Mucosa of rectum (tissue), 2 donors: ENCODE data around the gene NEB.

Source experiments
- H3K27ac ChIP-seq, 2 donors: one replicate each; pipeline ENCODE4 v1.7.0; 2013; ENCODE audit warnings: inconsistent platforms in 2 of 2, low read depth in 2 of 2, low read length in 2 of 2
- H3K27me3 ChIP-seq, 2 donors: one replicate each; pipeline ENCODE4 v1.7.0; 2013; ENCODE audit warnings: low read length in 2 of 2; ENCODE audit not compliant: control insufficient read depth in 2 of 2, insufficient read depth in 2 of 2
- H3K36me3 ChIP-seq, 2 donors: one replicate each; pipeline ENCODE4 v1.7.0; 2013; ENCODE audit warnings: low read length in 2 of 2; ENCODE audit not compliant: control insufficient read depth in 2 of 2, insufficient read depth in 2 of 2
- H3K4me1 ChIP-seq, 2 donors: one replicate each; pipeline ENCODE4 v1.7.0; 2013; ENCODE audit warnings: low read length in 2 of 2, mild to moderate bottlenecking in 1 of 2; ENCODE audit not compliant: control insufficient read depth in 2 of 2, insufficient read depth in 2 of 2
- H3K4me3 ChIP-seq, 2 donors: one replicate each; pipeline ENCODE4 v1.7.0; 2013; ENCODE audit warnings: low read length in 2 of 2
- H3K9ac ChIP-seq, 2 donors: one replicate each; pipeline ENCODE4 v1.7.0; 2013; ENCODE audit warnings: low read length in 2 of 2, low read depth in 1 of 2, mild to moderate bottlenecking in 1 of 2
- H3K9me3 ChIP-seq, 2 donors: one replicate each; pipeline ENCODE4 v1.7.0; 2013; ENCODE audit warnings: low read length in 2 of 2; ENCODE audit not compliant: control insufficient read depth in 2 of 2
- donor health status: healthy.
- donor health status: Normal muscosa, but diverticular disease.

NEB gene

GRCh38 chr2:151498178-151498577, 236.1 kb downstream of the NEB start:
- Histone ChIP-seq H3K4me1 (no peaks in the 10 kb centered on the region), H3K36me3 (no peaks in the 10 kb centered on the region)

GRCh38 chr2:151491496-151491895, 242.8 kb downstream of the NEB start:
- Histone ChIP-seq H3K36me3 (no peaks in the 10 kb centered on the region), H3K27me3 (no peaks in the 10 kb centered on the region), H3K9ac (no peak overlapping the region), H3K27ac (no peak overlapping the region), H3K9me3 (no peaks in the 10 kb centered on the region), H3K4me1 (no peaks in the 10 kb centered on the region), H3K4me3 (no peak overlapping the region)

More at GRCh38 chr2:151498178-151498577, 236.1 kb downstream of the NEB start:
- Histone ChIP-seq H3K27ac (no peak overlapping the region), H3K9ac (no peak overlapping the region), H3K27me3 (no peaks in the 10 kb centered on the region), H3K9me3 (no peaks in the 10 kb centered on the region), H3K4me3 (no peak overlapping the region)

- no peaks in the 10 kb centered on the region for H3K36me3 ChIP-seq
- no peak overlapping the region for H3K27ac ChIP-seq
- H3K9me3 ChIP-seq, result no peaks in the 10 kb centered on the region
- H3K4me3 ChIP-seq, result no peak overlapping the region
- H3K4me1 ChIP-seq, result no peaks in the 10 kb centered on the region
- no peaks in the 10 kb centered on the region for H3K27me3 ChIP-seq
- H3K9ac ChIP-seq, result no peak overlapping the region
These were observed 244.0 kb downstream of the NEB start for GRCh38 chr2:151490276-151490675.

- no peaks in the 10 kb centered on the region for H3K27me3 ChIP-seq
- no peak overlapping the region for H3K9ac ChIP-seq
- no peaks in the 10 kb centered on the region for H3K4me1 ChIP-seq
- no peak overlapping the region for H3K4me3 ChIP-seq
- no peak overlapping the region for H3K27ac ChIP-seq
- H3K9me3 ChIP-seq, result no peaks in the 10 kb centered on the region
- H3K36me3 ChIP-seq, result peaks cover 6 to 8% of the 10 kb centered on the region in 2 donors
These were observed 248.2 kb downstream of the NEB start for GRCh38 chr2:151486053-151486452.

GRCh38 chr2:151484100-151484499, 250.2 kb downstream of the NEB start:
- Histone ChIP-seq H3K9me3 (no peaks in the 10 kb centered on the region), H3K27ac (no peak overlapping the region), H3K27me3 (no peaks in the 10 kb centered on the region), H3K4me3 (no peak overlapping the region), H3K9ac (no peak overlapping the region), H3K36me3 (peaks cover 7 to 8% of the 10 kb centered on the region in 2 donors), H3K4me1 (no peaks in the 10 kb centered on the region)

- Histone ChIP-seq H3K36me3 (peaks cover 7 to 8% of the 10 kb centered on the region in 2 donors), H3K9me3 (no peaks in the 10 kb centered on the region), H3K4me1 (no peaks in the 10 kb centered on the region), H3K4me3 (no peak overlapping the region), H3K27ac (no peak overlapping the region), H3K9ac (no peak overlapping the region), H3K27me3 (no peaks in the 10 kb centered on the region)
These were observed 250.7 kb downstream of the NEB start for GRCh38 chr2:151483546-151483945.

- no peaks in the 10 kb centered on the region for H3K9me3 ChIP-seq
- H3K27me3 ChIP-seq, result no peaks in the 10 kb centered on the region
- no peak overlapping the region for H3K27ac ChIP-seq
- peaks cover 7 to 8% of the 10 kb centered on the region in 2 donors for H3K36me3 ChIP-seq
- H3K4me1 ChIP-seq, result no peaks in the 10 kb centered on the region
- H3K4me3 ChIP-seq, result no peak overlapping the region
- no peak overlapping the region for H3K9ac ChIP-seq
These were observed 252.0 kb downstream of the NEB start for GRCh38 chr2:151482171-151482725.

GRCh38 chr2:151481744-151482143, 252.5 kb downstream of the NEB start:
- H3K9me3 ChIP-seq, result no peaks in the 10 kb centered on the region
- H3K4me3 ChIP-seq, result no peak overlapping the region
- H3K4me1 ChIP-seq, result no peaks in the 10 kb centered on the region
- no peak overlapping the region for H3K9ac ChIP-seq
- peaks cover 7 to 8% of the 10 kb centered on the region in 2 donors for H3K36me3 ChIP-seq
- no peaks in the 10 kb centered on the region for H3K27me3 ChIP-seq
- H3K27ac ChIP-seq, result no peak overlapping the region

- Histone ChIP-seq H3K36me3 (peaks cover 13 to 18% of the 10 kb centered on the region in 2 donors), H3K4me1 (no peaks in the 10 kb centered on the region), H3K27me3 (no peaks in the 10 kb centered on the region), H3K4me3 (no peak overlapping the region), H3K9me3 (no peaks in the 10 kb centered on the region), H3K27ac (no peak overlapping the region), H3K9ac (no peak overlapping the region)
These were observed 256.3 kb downstream of the NEB start for GRCh38 chr2:151478011-151478410.

- Histone ChIP-seq H3K9me3 (no peaks in the 10 kb centered on the region), H3K27ac (no peak overlapping the region), H3K27me3 (no peaks in the 10 kb centered on the region), H3K4me1 (no peaks in the 10 kb centered on the region), H3K36me3 (peaks cover 9 to 18% of the 10 kb centered on the region in 2 donors), H3K9ac (no peak overlapping the region), H3K4me3 (no peak overlapping the region)
These were observed 258.0 kb downstream of the NEB start for GRCh38 chr2:151476287-151476686.

GRCh38 chr2:151475071-151475470, 259.2 kb downstream of the NEB start:
- Histone ChIP-seq H3K27ac (no peak overlapping the region), H3K4me1 (no peaks in the 10 kb centered on the region), H3K36me3 (peaks cover 10 to 26% of the 10 kb centered on the region in 2 donors), H3K4me3 (no peak overlapping the region), H3K27me3 (no peaks in the 10 kb centered on the region), H3K9ac (no peak overlapping the region), H3K9me3 (no peaks in the 10 kb centered on the region)
